Measurements from ENCODE around the gene WDR73.
"Not testable (repeated sequence)": the region's sequence is repeated elsewhere in the genome, so short reads cannot be mapped to it uniquely, and the experiment has no call there.

The WDR73 gene

GRCh38 chr15:84653910-84654688, at the start of gene WDR73:
Gene WDR73 (minus strand): TSS chr15:84654283. CDS start chr15:84654274, 9 bp downstream.
- peak; percentile 97 for DNase-seq

- no peak for DNase-seq
These were observed 49.7 kb upstream of the WDR73 start for GRCh38 chr15:84703808-84704207.

GRCh38 chr15:84702961-84703482, 48.9 kb upstream of the WDR73 start:
- peak; percentile 30 for DNase-seq

GRCh38 chr15:84699538-84700191, 45.6 kb upstream of the WDR73 start:
- DNase-seq = no peak

- no peak for DNase-seq
These were observed 43.3 kb upstream of the WDR73 start for GRCh38 chr15:84697236-84697990.

- no peak for DNase-seq
These were observed 42.7 kb upstream of the WDR73 start for GRCh38 chr15:84696757-84697156.

GRCh38 chr15:84690342-84690741, 36.3 kb upstream of the WDR73 start:
- no peak for DNase-seq

- no peak for DNase-seq
These were observed 35.8 kb upstream of the WDR73 start for GRCh38 chr15:84689858-84690257.

- not testable (repeated sequence) for DNase-seq
These were observed 32.4 kb upstream of the WDR73 start for GRCh38 chr15:84686446-84686845.

- peak; percentile 53 for DNase-seq
These were observed 31.2 kb upstream of the WDR73 start for GRCh38 chr15:84685304-84685703.

- DNase-seq = no peak
These were observed 30.0 kb upstream of the WDR73 start for GRCh38 chr15:84684092-84684491.

GRCh38 chr15:84681831-84682230, 27.7 kb upstream of the WDR73 start:
- DNase-seq = no peak

- DNase-seq = no peak
These were observed 17.1 kb upstream of the WDR73 start for GRCh38 chr15:84671211-84671610.

GRCh38 chr15:84669726-84670125, 15.6 kb upstream of the WDR73 start:
- DNase-seq = no peak

GRCh38 chr15:84668221-84668982, 14.3 kb upstream of the WDR73 start:
- DNase-seq = no peak

GRCh38 chr15:84666373-84666772, 12.3 kb upstream of the WDR73 start:
- DNase-seq = no peak

- no peak for DNase-seq
These were observed 6.9 kb upstream of the WDR73 start for GRCh38 chr15:84661001-84661400.

GRCh38 chr15:84659904-84660781, 6.1 kb upstream of the WDR73 start:
- no peak for DNase-seq

- no peak for DNase-seq
These were observed 4.8 kb upstream of the WDR73 start for GRCh38 chr15:84658788-84659411.

- peak; percentile 94 for DNase-seq
These were observed 4.2 kb upstream of the WDR73 start, which contains the start of gene NMB for GRCh38 chr15:84658080-84658787. Gene NMB (minus strand): TSS chr15:84658199. CDS start chr15:84658152, 47 bp downstream.
